ENCODE results near the gene GAMT.

GAMT gene

GRCh38 chr19:1357531-1358109 lies 43.7 kb downstream of the GAMT start:
- WGBS: 25% methylated on average over 24 of the region's 24 CpGs
- peaks cover 55% of the 10 kb centered on the region for H3K36me3 ChIP-seq (ENCODE audit: insufficient read depth, low read length)
- H3K9ac ChIP-seq (ENCODE audit: low read depth, low read length): no peak overlapping the region
- peaks cover 54% of the 10 kb centered on the region for H3K4me1 ChIP-seq (ENCODE audit: insufficient read depth, low read length)
- peak overlapping the region; percentile 55; the same call in 1 of the 2 replicates for H3K27ac ChIP-seq (ENCODE audit: low read depth, low read length)
- H3K9me3 ChIP-seq (ENCODE audit: insufficient read depth, low read depth, low read length): no peaks in the 10 kb centered on the region
- no peaks in the 10 kb centered on the region for H3K27me3 ChIP-seq (ENCODE audit: insufficient read depth, low read length)
- peak overlapping the region; percentile 26 for H3K4me3 ChIP-seq (ENCODE audit: low read length)

DNA sequence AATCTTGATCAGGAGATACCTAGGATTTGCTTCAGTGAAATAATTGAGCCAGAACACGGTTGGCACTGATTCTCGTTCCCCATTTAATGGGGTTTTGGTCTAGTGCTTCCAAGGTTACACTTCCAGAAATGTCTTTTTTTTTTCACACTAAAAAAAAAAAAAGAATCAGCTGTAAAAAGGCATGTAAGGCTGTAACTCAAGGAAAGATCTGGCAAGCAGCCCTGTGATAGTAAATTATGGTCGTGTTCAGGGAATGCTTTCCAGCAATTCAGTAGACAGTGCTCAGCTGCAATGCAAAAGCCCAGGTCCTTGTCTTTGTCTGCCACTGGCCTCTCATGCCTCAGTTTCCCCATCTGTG lies 44.9 kb downstream of the GAMT start:
- WGBS: 91% methylated on average over 3 of the region's 3 CpGs
- H3K27ac ChIP-seq (ENCODE audit: low read depth, low read length): no peak overlapping the region
- H3K4me3 ChIP-seq (ENCODE audit: low read length): peak overlapping the region; percentile 80
- H3K9ac ChIP-seq (ENCODE audit: low read depth, low read length): no peak overlapping the region
- H3K36me3 ChIP-seq (ENCODE audit: insufficient read depth, low read length): peaks cover 44% of the 10 kb centered on the region
- no peaks in the 10 kb centered on the region for H3K27me3 ChIP-seq (ENCODE audit: insufficient read depth, low read length)
- H3K4me1 ChIP-seq (ENCODE audit: insufficient read depth, low read length): peaks cover 53% of the 10 kb centered on the region
- H3K9me3 ChIP-seq (ENCODE audit: insufficient read depth, low read depth, low read length): no peaks in the 10 kb centered on the region

DNA sequence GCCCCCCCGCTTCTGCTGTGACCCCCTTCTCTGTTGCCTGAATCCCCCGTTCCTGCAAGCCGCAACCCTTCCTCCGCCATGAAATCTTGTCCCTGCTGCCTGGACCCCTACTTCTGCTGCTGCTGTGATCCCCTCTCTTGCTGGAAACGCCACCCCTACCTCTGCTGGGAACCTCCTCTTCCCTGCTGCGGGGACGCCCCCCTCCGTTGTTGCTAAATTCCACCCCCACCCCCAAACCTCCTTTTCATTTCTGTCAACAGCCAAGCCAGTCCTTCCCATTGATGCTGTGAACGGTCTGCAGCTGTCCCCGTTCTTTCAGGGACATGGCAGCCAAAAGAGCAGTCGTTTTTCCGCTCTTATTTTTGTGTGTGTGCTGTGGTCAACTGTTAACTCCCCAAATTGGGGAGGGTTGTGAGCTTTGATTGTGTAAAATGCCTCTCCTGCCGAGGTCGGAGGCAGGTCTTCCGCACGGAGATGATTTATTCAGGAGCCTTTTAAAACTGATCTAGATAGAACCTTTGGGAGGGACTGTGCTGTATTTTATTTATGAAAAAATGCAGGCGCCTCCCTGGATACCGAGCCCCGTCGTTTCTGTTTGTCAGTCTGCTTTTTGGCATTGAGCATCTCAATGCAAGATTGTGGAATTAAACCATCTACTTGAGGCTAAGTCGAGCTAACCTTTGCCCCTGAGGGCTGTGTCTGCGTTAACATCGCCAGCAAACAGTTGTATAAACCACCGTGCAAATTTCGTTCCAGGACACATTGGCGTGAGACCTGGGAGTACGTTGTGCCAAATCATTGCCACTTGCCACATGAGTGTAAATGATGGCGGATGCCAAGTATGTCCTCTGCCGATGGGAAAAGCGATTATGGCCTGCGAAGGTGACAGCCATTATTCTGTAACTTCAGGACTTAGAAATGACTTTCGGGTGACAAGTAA lies 45.5 kb downstream of the GAMT start:
- no peaks in the 10 kb centered on the region; the same call in 1 of the 2 replicates for H3K27me3 ChIP-seq (ENCODE audit: insufficient read depth, low read length)
- H3K9ac ChIP-seq (ENCODE audit: low read depth, low read length): peak overlapping the region; percentile 72
- peaks cover 38% of the 10 kb centered on the region for H3K36me3 ChIP-seq (ENCODE audit: insufficient read depth, low read length)
- peak overlapping the region; percentile 80 for H3K4me3 ChIP-seq (ENCODE audit: low read length)
- peaks cover 47% of the 10 kb centered on the region for H3K4me1 ChIP-seq (ENCODE audit: insufficient read depth, low read length)
- 33% methylated on average over 32 of the region's 32 CpGs for WGBS
- H3K27ac ChIP-seq (ENCODE audit: low read depth, low read length): no peak overlapping the region
- no peaks in the 10 kb centered on the region for H3K9me3 ChIP-seq (ENCODE audit: insufficient read depth, low read depth, low read length)

- Histone ChIP-seq H3K9me3 (ENCODE audit: insufficient read depth, low read depth, low read length) (no peaks in the 10 kb centered on the region), H3K9ac (ENCODE audit: low read depth, low read length) (peak overlapping the region; percentile 72), H3K27me3 (ENCODE audit: insufficient read depth, low read length) (no peaks in the 10 kb centered on the region; the same call in 1 of the 2 replicates), H3K4me1 (ENCODE audit: insufficient read depth, low read length) (peaks cover 41% of the 10 kb centered on the region), H3K36me3 (ENCODE audit: insufficient read depth, low read length) (peaks cover 30% of the 10 kb centered on the region), H3K27ac (ENCODE audit: low read depth, low read length) (peak overlapping the region; percentile 28; the same call in 1 of the 2 replicates), H3K4me3 (ENCODE audit: low read length) (peak overlapping the region; percentile 80)
- WGBS: under 1% methylated on average over 61 of the region's 61 CpGs
Observed at GRCh38 chr19:1354970-1355567, 46.3 kb downstream of the GAMT start.

DNA sequence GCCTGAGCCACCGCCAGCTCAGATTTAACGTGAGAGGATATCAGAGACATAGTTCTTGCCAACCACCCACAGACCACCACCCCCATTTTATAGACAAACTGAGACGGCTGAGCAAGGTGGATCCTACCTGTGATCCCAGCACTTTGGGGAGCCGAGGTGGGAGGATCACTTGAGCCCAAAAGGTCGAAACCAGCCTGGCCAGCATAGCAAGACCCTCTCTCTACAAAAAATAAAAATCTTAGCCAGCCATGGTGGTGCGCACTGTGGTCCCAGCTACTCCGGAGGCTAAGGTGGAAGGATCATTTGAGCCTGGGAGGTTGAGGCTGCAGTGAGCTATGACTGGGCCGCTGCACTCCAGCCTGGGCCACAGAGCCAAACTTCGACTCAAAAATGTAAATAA lies 48.2 kb downstream of the GAMT start:
- Histone ChIP-seq H3K9me3 (ENCODE audit: insufficient read depth, low read depth, low read length) (no peaks in the 10 kb centered on the region), H3K9ac (ENCODE audit: low read depth, low read length) (no peak overlapping the region), H3K27ac (ENCODE audit: low read depth, low read length) (no peak overlapping the region), H3K4me1 (ENCODE audit: insufficient read depth, low read length) (peaks cover 24% of the 10 kb centered on the region), H3K27me3 (ENCODE audit: insufficient read depth, low read length) (no peaks in the 10 kb centered on the region; the same call in 1 of the 2 replicates), H3K4me3 (ENCODE audit: low read length) (no peak overlapping the region), H3K36me3 (ENCODE audit: insufficient read depth, low read length) (peaks cover 11% of the 10 kb centered on the region)
- WGBS: 98% methylated on average over 8 of the region's 9 CpGs

DNA sequence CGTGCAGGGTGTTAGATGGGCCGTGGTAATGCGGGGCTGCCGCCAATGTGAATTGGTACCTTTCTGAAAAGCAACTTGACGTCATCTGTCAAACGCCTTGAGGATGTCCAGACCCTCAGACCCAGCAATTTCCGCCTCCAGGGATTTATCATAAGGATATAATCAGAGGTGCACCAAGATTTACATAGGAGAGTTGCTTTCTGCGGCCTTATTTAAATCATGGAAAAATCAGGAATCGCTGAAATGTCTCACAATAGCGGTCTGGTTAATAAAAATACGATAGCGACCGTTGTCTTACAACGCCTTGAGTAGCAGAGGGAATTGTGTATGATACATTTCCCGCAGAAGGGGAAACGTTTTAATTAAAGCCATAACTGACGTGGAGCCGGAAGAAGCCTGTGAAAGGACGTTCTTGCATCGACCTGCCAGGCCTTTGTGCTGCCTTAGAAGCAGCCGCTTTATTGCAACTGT lies 49.9 kb downstream of the GAMT start:
- Histone ChIP-seq H3K9ac (ENCODE audit: low read depth, low read length) (no peak overlapping the region), H3K36me3 (ENCODE audit: insufficient read depth, low read length) (0 out of 2 replicates have a peak, but pooled peaks cover 2% of the 10 kb centered on the region), H3K27ac (ENCODE audit: low read depth, low read length) (no peak overlapping the region), H3K9me3 (ENCODE audit: insufficient read depth, low read depth, low read length) (no peaks in the 10 kb centered on the region), H3K4me3 (ENCODE audit: low read length) (no peak overlapping the region), H3K27me3 (ENCODE audit: insufficient read depth, low read length) (no peaks in the 10 kb centered on the region; the same call in 1 of the 2 replicates), H3K4me1 (ENCODE audit: insufficient read depth, low read length) (peaks cover 7% of the 10 kb centered on the region)
- 92% methylated on average over 21 of the region's 21 CpGs for WGBS

DNA sequence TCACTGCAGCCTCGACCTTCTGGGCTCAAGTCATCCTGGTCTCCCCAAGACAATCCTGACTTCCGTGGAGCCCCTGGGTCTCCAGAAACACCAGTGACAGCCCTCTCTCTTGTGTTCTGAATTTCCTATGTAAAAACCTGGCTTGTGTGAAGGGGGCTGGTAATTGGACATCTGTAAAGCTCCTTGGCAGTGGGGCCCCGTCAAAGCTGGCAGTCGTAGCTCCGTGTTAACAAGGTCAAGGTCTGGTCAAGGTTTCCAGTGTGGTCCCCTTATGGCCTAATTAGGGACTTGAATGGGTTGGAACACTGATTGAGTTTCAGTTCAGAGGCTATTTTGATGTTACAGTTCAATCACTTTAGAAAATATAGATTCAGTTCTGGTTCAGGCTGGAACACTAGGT lies 50.5 kb downstream of the GAMT start:
- no peaks in the 10 kb centered on the region for H3K36me3 ChIP-seq (ENCODE audit: insufficient read depth, low read length)
- WGBS: 84% methylated on average over 5 of the region's 5 CpGs
- H3K9ac ChIP-seq (ENCODE audit: low read depth, low read length): no peak overlapping the region

GRCh38 chr19:1349211-1349610 lies 52.1 kb downstream of the GAMT start:
- no peak overlapping the region for H3K4me3 ChIP-seq (ENCODE audit: low read length)
- no peaks in the 10 kb centered on the region for H3K36me3 ChIP-seq (ENCODE audit: insufficient read depth, low read length)
- no peak overlapping the region for H3K27ac ChIP-seq (ENCODE audit: low read depth, low read length)
- no peaks in the 10 kb centered on the region; the same call in 1 of the 2 replicates for H3K27me3 ChIP-seq (ENCODE audit: insufficient read depth, low read length)
- H3K9me3 ChIP-seq (ENCODE audit: insufficient read depth, low read depth, low read length): no peaks in the 10 kb centered on the region
- H3K4me1 ChIP-seq (ENCODE audit: insufficient read depth, low read length): no peaks in the 10 kb centered on the region
- WGBS: 92% methylated on average over 18 of the region's 18 CpGs
- H3K9ac ChIP-seq (ENCODE audit: low read depth, low read length): no peak overlapping the region

More for the DNA sequence above, 50.5 kb downstream of the GAMT start:
- Histone ChIP-seq H3K9me3 (ENCODE audit: insufficient read depth, low read depth, low read length) (no peaks in the 10 kb centered on the region), H3K27ac (ENCODE audit: low read depth, low read length) (no peak overlapping the region), H3K4me1 (ENCODE audit: insufficient read depth, low read length) (peaks cover 2% of the 10 kb centered on the region), H3K27me3 (ENCODE audit: insufficient read depth, low read length) (no peaks in the 10 kb centered on the region; the same call in 1 of the 2 replicates), H3K4me3 (ENCODE audit: low read length) (no peak overlapping the region)
